T47D (cell line): Measurements from ENCODE around the gene TFAP2B.

Experiments
- DNase-seq, 2 experiments: peaks; one replicate each; pipeline versions ENCODE4 v3.0.0 to v3.0.0-alpha.2; 2011 to 2012; ENCODE audit warnings: low read depth in 1 of 2, low spot score in 1 of 2
- JUND ChIP-seq: IDR thresholded peaks from 2 replicates; pipeline ENCODE4 v1.6.1; 2012; ENCODE audit warnings: low read depth
- in situ Hi-C: cut with HindIII; loops from 2 replicates; pipeline ENCODE4 v1.10.0; 2016; ENCODE audit warnings: low sequenced_read_pairs, low pct_unique_long_range_greater_than_20kb

Gene TFAP2B

GRCh38 chr6:50829049-50829448 lies 10.4 kb downstream of the TFAP2B start:
- no peak for DNase-seq
- in situ Hi-C loops, result no loop called here
- no peak for TF ChIP-seq JUND

- in situ Hi-C loops, result no loop called here
- no peak for DNase-seq
Observed at GRCh38 chr6:50829898-50830444, 11.3 kb downstream of the TFAP2B start.

GRCh38 chr6:50831186-50831585 lies 12.5 kb downstream of the TFAP2B start:
- in situ Hi-C loops, result no loop called here
- DNase-seq, result no peak
- no peak for TF ChIP-seq JUND

More at GRCh38 chr6:50829898-50830444, 11.3 kb downstream of the TFAP2B start:
- no peak for TF ChIP-seq JUND

- in situ Hi-C loops, result no loop called here
- DNase-seq, result no peak
- no peak for TF ChIP-seq JUND
Observed at GRCh38 chr6:50832912-50833311, 14.2 kb downstream of the TFAP2B start.

- in situ Hi-C loops, result no loop called here
- no peak for DNase-seq
- no peak for TF ChIP-seq JUND
Observed at GRCh38 chr6:50834929-50835410, 16.3 kb downstream of the TFAP2B start.

GRCh38 chr6:50836231-50836630 lies 17.6 kb downstream of the TFAP2B start:
- DNase-seq, result no peak
- no peak for TF ChIP-seq JUND
- in situ Hi-C loops, result no loop called here

GRCh38 chr6:50837589-50838445 lies 19.1 kb downstream of the TFAP2B start:
- in situ Hi-C loops, result no loop called here
- TF ChIP-seq JUND, result no peak
- no peak for DNase-seq

GRCh38 chr6:50840112-50840810 lies 21.6 kb downstream of the TFAP2B start:
- in situ Hi-C loops, result no loop called here

GRCh38 chr6:50840811-50841192 lies 22.1 kb downstream of the TFAP2B start:
- in situ Hi-C loops, result no loop called here

More at GRCh38 chr6:50840112-50840810, 21.6 kb downstream of the TFAP2B start:
- DNase-seq, result no peak
- TF ChIP-seq JUND, result no peak

GRCh38 chr6:50842446-50842845 lies 23.8 kb downstream of the TFAP2B start:
- TF ChIP-seq JUND, result no peak
- in situ Hi-C loops, result no loop called here
- peak; percentile 45 to 53 for DNase-seq

More at GRCh38 chr6:50840811-50841192, 22.1 kb downstream of the TFAP2B start:
- DNase-seq, result no peak
- TF ChIP-seq JUND, result no peak

GRCh38 chr6:50842861-50843384 lies 24.3 kb downstream of the TFAP2B start:
- no peak for TF ChIP-seq JUND
- peak in 1 of 2 experiments; percentile 29 for DNase-seq
- in situ Hi-C loops, result no loop called here

- no peak for TF ChIP-seq JUND
- in situ Hi-C loops, result no loop called here
- DNase-seq, result peak; percentile 81 to 89
Observed at GRCh38 chr6:50843842-50844241, 25.2 kb downstream of the TFAP2B start.
